Liver (tissue), 9 donors: Measurements from ENCODE around the gene MRPS11. TPM values are rescaled to one million over a fixed set of nuclear protein-coding genes. Genes with fewer than 3 reads are reported as not detected.

ENCODE experiments used
- DNase-seq: peaks from one replicate; pipeline ENCODE4 v3.0.0-alpha.2; 2017; ENCODE audit warnings: low spot score
- H3K27ac ChIP-seq, 2 donors: one replicate each; pipeline ENCODE4 v1.7.0; 2013; ENCODE audit warnings: inconsistent platforms in 2 of 2, low read length in 2 of 2, control low read depth in 1 of 2, low read depth in 1 of 2, mild to moderate bottlenecking in 1 of 2
- H3K27me3 ChIP-seq, 4 donors: one replicate each; pipeline versions ENCODE4 v1.6.1 to v1.7.0; 2013; ENCODE audit warnings: low read length in 3 of 4, inconsistent platforms in 1 of 4, mild to moderate bottlenecking in 1 of 4, moderate library complexity in 1 of 4; ENCODE audit not compliant: control insufficient read depth in 4 of 4, insufficient read depth in 4 of 4
- H3K36me3 ChIP-seq, 4 donors: one replicate each; pipeline versions ENCODE4 v1.6.1 to v1.7.0; 2013; ENCODE audit warnings: low read length in 3 of 4, mild to moderate bottlenecking in 3 of 4, low read depth in 1 of 4, moderate library complexity in 1 of 4; ENCODE audit not compliant: control insufficient read depth in 4 of 4, insufficient read depth in 3 of 4
- H3K4me1 ChIP-seq, 4 donors: one replicate each; pipeline versions ENCODE4 v1.6.1 to v1.7.0; 2013; ENCODE audit warnings: low read length in 3 of 4, mild to moderate bottlenecking in 3 of 4, moderate library complexity in 1 of 4; ENCODE audit not compliant: control insufficient read depth in 4 of 4, insufficient read depth in 4 of 4
- H3K4me3 ChIP-seq, 3 donors: one replicate each; pipeline versions ENCODE4 v1.6.1 to v1.7.0; 2013; ENCODE audit warnings: low read length in 3 of 3, control low read depth in 1 of 3, low read depth in 1 of 3, mild to moderate bottlenecking in 1 of 3
- H3K9ac ChIP-seq, 2 donors: one replicate each; pipeline ENCODE4 v1.7.0; 2013; ENCODE audit warnings: low read length in 2 of 2, mild to moderate bottlenecking in 2 of 2, moderate library complexity in 2 of 2, control low read depth in 1 of 2, low read depth in 1 of 2
- H3K9me3 ChIP-seq, 4 donors: one replicate each; pipeline versions ENCODE4 v1.6.1 to v1.7.0; 2013; ENCODE audit warnings: low read length in 3 of 4; ENCODE audit not compliant: control insufficient read depth in 4 of 4
- ATF3 ChIP-seq: IDR thresholded peaks from 2 replicates; pipeline ENCODE4 v1.6.1; 2016; ENCODE audit warnings: antibody characterized with exemption
- CTCF ChIP-seq: fragments of 150-350 bp; IDR thresholded peaks from 2 replicates; pipeline ENCODE4 v1.5.1; 2017; ENCODE audit warnings: improper control_type of control experiment, low read depth, low read length; ENCODE audit not compliant: missing input control
- FOXA1 ChIP-seq: IDR thresholded peaks from 2 replicates; pipeline ENCODE4 v1.6.1; 2016; ENCODE audit warnings: antibody characterized with exemption
- FOXA2 ChIP-seq: IDR thresholded peaks from 2 replicates; pipeline ENCODE4 v1.6.1; 2016; ENCODE audit warnings: antibody characterized with exemption
- GABPA ChIP-seq, 2 donors: IDR thresholded peaks in 1 of 2; conservative IDR thresholded peaks in 1 of 2; 2 replicates each; pipeline ENCODE4 v1.6.1; 2016; ENCODE audit warnings: antibody characterized with exemption in 2 of 2, mild to moderate bottlenecking in 1 of 2, moderate library complexity in 1 of 2
- HNF4A ChIP-seq, 2 donors: conservative IDR thresholded peaks; 2 replicates each; pipeline ENCODE4 v1.6.1; 2016; ENCODE audit warnings: antibody characterized with exemption in 2 of 2, mild to moderate bottlenecking in 2 of 2
- HNF4G ChIP-seq: IDR thresholded peaks from 2 replicates; pipeline ENCODE4 v1.6.1; 2016; ENCODE audit warnings: antibody characterized with exemption
- NR2F2 ChIP-seq: IDR thresholded peaks from 2 replicates; pipeline ENCODE4 v1.6.1; 2016; ENCODE audit warnings: antibody characterized with exemption
- REST ChIP-seq: IDR thresholded peaks from 2 replicates; pipeline ENCODE4 v1.6.1; 2016; ENCODE audit warnings: antibody characterized with exemption, mild to moderate bottlenecking
- SP1 ChIP-seq: IDR thresholded peaks from 2 replicates; pipeline ENCODE4 v1.6.1; 2018; ENCODE audit warnings: antibody characterized with exemption, mild to moderate bottlenecking
- TAF1 ChIP-seq: conservative IDR thresholded peaks from 2 replicates; pipeline ENCODE4 v1.6.1; 2016; ENCODE audit warnings: antibody characterized with exemption, mild to moderate bottlenecking
- YY1 ChIP-seq: IDR thresholded peaks from 2 replicates; pipeline ENCODE4 v1.6.1; 2016; ENCODE audit warnings: antibody characterized with exemption, mild to moderate bottlenecking
- ZBTB33 ChIP-seq: IDR thresholded peaks from 2 replicates; pipeline ENCODE4 v1.6.1; 2016; ENCODE audit warnings: antibody characterized with exemption
- WGBS: extraction: QIAGEN DNeasy Blood & Tissue Kit; methylation state at CpG from one replicate; pipeline ENCODE4 v1.1.7; 2013; 5-methylcytosine and 5-hydroxymethylcytosine counted together
- polyA plus RNA-seq, 2 donors: library from polyadenylated mRNA; stranded (reverse) in 1 of 2; unstranded in 1 of 2; fragments of 200-250 nt in 1 of 2; fragments of >200 nt in 1 of 2; fragmentation: Nextera tagmentation in 1 of 2; extraction: Ambion mirVana in 1 of 2; gene quantifications; one replicate each; pipeline versions ENCODE4 v1.2.1 to v1.2.3, GENCODE V29; 2013 to 2015
- total RNA-seq, 2 donors: library from RNA; depleted of rRNA; stranded (reverse); fragments of >200 nt; gene quantifications; one replicate each; pipeline ENCODE4 v1.2.3, GENCODE V29; 2014
- donor health status: healthy.
- donor health status: healthy.
- donor health status: healthy.
- donor health status: healthy.
- donor health status: healthy.

The MRPS11 gene
- total and polyA plus RNA-seq, 4 donors = 20.5 to 54.4 (median 32.3) TPM

- H3K27ac ChIP-seq = no peak overlapping the region
- H3K36me3 ChIP-seq = no peaks in the 10 kb centered on the region
- TF ChIP-seq YY1 = no peak
- no peak for TF ChIP-seq GABPA (IDR thresholded peaks at IDR 0.05 in 1 of 2, conservative IDR thresholded peaks at IDR 0.05 in 1 of 2)
- no peak for TF ChIP-seq TAF1
- no peak for TF ChIP-seq FOXA1
- TF ChIP-seq REST = no peak
- no peak for TF ChIP-seq NR2F2
- TF ChIP-seq HNF4G = no peak
- no peak for TF ChIP-seq FOXA2
- no peak for TF ChIP-seq ATF3
- 55% methylated on average over 3 of the region's 3 CpGs for WGBS
- H3K9me3 ChIP-seq = no peaks in the 10 kb centered on the region
- DNase-seq = no peak
- H3K4me3 ChIP-seq = no peak overlapping the region
- no peaks in the 10 kb centered on the region for H3K4me1 ChIP-seq
- peaks cover 0 to 10% (median 0%) of the 10 kb centered on the region in 4 donors for H3K27me3 ChIP-seq
- H3K9ac ChIP-seq = no peak overlapping the region
These were observed 47.7 kb upstream of the MRPS11 start for GRCh38 chr15:88419830-88420229.

- no peak overlapping the region for H3K9ac ChIP-seq
- H3K27me3 ChIP-seq = peaks cover 0 to 9% (median 0%) of the 10 kb centered on the region in 4 donors
- 80% methylated on average over 8 of the region's 8 CpGs for WGBS
- H3K4me3 ChIP-seq = no peak overlapping the region
- H3K27ac ChIP-seq = no peak overlapping the region
- H3K4me1 ChIP-seq = no peaks in the 10 kb centered on the region
- DNase-seq = no peak
- no peaks in the 10 kb centered on the region for H3K36me3 ChIP-seq
- peaks cover 0 to 4% (median 0%) of the 10 kb centered on the region in 4 donors for H3K9me3 ChIP-seq
- TF ChIP-seq SP1 = no peak
- TF ChIP-seq REST = no peak
- no peak for TF ChIP-seq ZBTB33
- TF ChIP-seq CTCF = no peak
- no peak for TF ChIP-seq HNF4A (conservative IDR thresholded peaks at IDR 0.05)
- no peak for TF ChIP-seq HNF4G
- TF ChIP-seq YY1 = no peak
- no peak for TF ChIP-seq FOXA1
These were observed 44.2 kb upstream of the MRPS11 start for GRCh38 chr15:88423331-88423730.
